ENCODE results near the gene ELL2.

DNA sequence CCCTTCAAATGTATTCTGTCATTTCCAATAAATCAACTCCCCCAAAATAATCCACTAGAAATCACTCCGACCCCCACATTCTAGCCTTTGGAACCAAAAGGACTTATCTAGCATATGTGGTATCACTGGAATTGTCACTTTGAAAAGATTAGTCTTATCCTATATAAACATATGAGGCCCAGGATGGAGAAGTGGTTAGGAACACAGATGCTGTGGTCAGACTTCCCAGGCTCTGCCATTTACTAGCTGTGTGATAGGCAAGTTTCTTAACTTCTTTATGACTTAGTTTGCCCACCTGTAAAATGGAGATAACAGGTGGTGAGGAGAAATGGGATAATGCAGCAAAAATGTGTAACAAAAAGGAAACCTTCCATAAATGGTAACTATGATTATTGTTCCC is 77.1 kb downstream of the ELL2 start:
- TF ChIP-seq, protein P1, sequence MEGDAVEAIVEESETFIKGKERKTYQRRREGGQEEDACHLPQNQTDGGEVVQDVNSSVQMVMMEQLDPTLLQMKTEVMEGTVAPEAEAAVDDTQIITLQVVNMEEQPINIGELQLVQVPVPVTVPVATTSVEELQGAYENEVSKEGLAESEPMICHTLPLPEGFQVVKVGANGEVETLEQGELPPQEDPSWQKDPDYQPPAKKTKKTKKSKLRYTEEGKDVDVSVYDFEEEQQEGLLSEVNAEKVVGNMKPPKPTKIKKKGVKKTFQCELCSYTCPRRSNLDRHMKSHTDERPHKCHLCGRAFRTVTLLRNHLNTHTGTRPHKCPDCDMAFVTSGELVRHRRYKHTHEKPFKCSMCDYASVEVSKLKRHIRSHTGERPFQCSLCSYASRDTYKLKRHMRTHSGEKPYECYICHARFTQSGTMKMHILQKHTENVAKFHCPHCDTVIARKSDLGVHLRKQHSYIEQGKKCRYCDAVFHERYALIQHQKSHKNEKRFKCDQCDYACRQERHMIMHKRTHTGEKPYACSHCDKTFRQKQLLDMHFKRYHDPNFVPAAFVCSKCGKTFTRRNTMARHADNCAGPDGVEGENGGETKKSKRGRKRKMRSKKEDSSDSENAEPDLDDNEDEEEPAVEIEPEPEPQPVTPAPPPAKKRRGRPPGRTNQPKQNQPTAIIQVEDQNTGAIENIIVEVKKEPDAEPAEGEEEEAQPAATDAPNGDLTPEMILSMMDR (conservative IDR thresholded peaks at IDR 0.05 in 1 of 2, IDR thresholded peaks at IDR 0.05 in 1 of 2; ENCODE audit: low read depth in 1 of 2, low read length in 2 of 2) = no peak
- no peak for TF ChIP-seq EZH2 (IDR thresholded peaks at IDR 0.05; ENCODE audit: low read length, missing control alignments)

Measured in fibroblast of lung (primary cell).